Activated CD4-positive, CD25-positive, alpha-beta regulatory T cell treated with anti-CD3 and anti-CD28 coated beads, Interleukin-2, amount 50 U/mL, for 16 hours (primary cell): ENCODE data around the gene P4HB.

Experiments
- DNase-seq: peaks from one replicate; pipeline ENCODE4 v3.0.0-alpha.2; 2020; ENCODE audit warnings: low read depth, low spot score

The P4HB gene

GRCh38 chr17:81832608-81833159, 27.7 kb downstream of the P4HB start:
- no peak for DNase-seq

- no peak for DNase-seq
Observed at GRCh38 chr17:81831957-81832607, 28.3 kb downstream of the P4HB start.

- DNase-seq, result no peak
Observed at GRCh38 chr17:81831563-81831956, 28.8 kb downstream of the P4HB start.

- no peak for DNase-seq
Observed at GRCh38 chr17:81829858-81830257, 30.5 kb downstream of the P4HB start.

- DNase-seq, result no peak
Observed at GRCh38 chr17:81828656-81829055, 31.7 kb downstream of the P4HB start.

GRCh38 chr17:81825841-81826466, 34.4 kb downstream of the P4HB start:
- no peak for DNase-seq

- DNase-seq, result no peak
Observed at GRCh38 chr17:81824595-81824994, 35.7 kb downstream of the P4HB start.

GRCh38 chr17:81823820-81824550, 36.4 kb downstream of the P4HB start:
- no peak for DNase-seq

- no peak for DNase-seq
Observed at GRCh38 chr17:81822996-81823819, 37.1 kb downstream of the P4HB start.

- DNase-seq, result no peak
Observed at GRCh38 chr17:81822312-81822637, 38.1 kb downstream of the P4HB start.

- DNase-seq, result no peak
Observed at GRCh38 chr17:81821603-81822311, 38.6 kb downstream of the P4HB start.

GRCh38 chr17:81821147-81821546, 39.2 kb downstream of the P4HB start:
- no peak for DNase-seq

- no peak for DNase-seq
Observed at GRCh38 chr17:81819708-81820107, 40.6 kb downstream of the P4HB start.

- DNase-seq, result no peak
Observed at GRCh38 chr17:81817758-81818147, 42.6 kb downstream of the P4HB start.

- no peak for DNase-seq
Observed at GRCh38 chr17:81815646-81815986, 44.7 kb downstream of the P4HB start.

GRCh38 chr17:81814748-81815645, 45.3 kb downstream of the P4HB start:
- DNase-seq, result no peak

GRCh38 chr17:81813861-81814683, 46.3 kb downstream of the P4HB start:
- no peak for DNase-seq

- no peak for DNase-seq
Observed at GRCh38 chr17:81813371-81813684, 47.0 kb downstream of the P4HB start.

- DNase-seq, result no peak
Observed at GRCh38 chr17:81812571-81813370, 47.6 kb downstream of the P4HB start.
